ENCODE data around the gene TMPRSS7.

Gene TMPRSS7

DNA sequence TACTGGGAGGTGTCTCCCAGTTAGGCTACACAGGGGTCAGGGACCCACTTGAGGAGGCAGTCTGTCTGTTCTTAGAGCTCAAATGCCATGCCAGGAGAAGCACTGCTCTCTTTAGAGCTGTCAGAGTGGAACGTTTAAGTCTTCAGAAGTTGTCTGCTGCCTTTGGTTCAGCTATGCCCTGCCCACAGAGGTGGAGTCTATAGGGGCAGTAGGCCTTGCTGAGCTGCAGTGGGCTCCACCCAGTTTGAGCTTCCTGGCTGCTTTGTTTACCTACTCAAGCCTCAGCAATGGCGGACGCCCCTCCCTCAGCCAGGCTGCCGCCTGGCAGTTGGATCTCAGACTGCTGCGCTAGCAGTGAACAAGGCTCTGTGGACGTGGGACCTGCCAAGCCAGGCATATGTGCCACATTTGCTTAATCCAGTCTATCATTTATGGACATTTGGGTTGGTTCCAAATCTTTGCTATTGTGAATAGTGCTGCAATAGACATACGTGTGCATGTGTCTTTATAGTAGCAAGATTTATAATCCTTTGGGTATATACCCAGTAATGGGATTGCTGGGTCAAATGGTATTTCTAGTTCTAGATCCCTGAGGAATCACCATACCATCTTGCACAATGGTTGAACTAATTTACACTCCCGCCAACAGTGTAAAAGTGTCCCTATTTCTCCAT is 38.0 kb downstream of the TMPRSS7 start:
- DNase-seq, result peak; percentile 28 to 68 (median 53)

GRCh38 chr3:112074006-112074405 is 39.5 kb downstream of the TMPRSS7 start:
- no peak for DNase-seq

DNA sequence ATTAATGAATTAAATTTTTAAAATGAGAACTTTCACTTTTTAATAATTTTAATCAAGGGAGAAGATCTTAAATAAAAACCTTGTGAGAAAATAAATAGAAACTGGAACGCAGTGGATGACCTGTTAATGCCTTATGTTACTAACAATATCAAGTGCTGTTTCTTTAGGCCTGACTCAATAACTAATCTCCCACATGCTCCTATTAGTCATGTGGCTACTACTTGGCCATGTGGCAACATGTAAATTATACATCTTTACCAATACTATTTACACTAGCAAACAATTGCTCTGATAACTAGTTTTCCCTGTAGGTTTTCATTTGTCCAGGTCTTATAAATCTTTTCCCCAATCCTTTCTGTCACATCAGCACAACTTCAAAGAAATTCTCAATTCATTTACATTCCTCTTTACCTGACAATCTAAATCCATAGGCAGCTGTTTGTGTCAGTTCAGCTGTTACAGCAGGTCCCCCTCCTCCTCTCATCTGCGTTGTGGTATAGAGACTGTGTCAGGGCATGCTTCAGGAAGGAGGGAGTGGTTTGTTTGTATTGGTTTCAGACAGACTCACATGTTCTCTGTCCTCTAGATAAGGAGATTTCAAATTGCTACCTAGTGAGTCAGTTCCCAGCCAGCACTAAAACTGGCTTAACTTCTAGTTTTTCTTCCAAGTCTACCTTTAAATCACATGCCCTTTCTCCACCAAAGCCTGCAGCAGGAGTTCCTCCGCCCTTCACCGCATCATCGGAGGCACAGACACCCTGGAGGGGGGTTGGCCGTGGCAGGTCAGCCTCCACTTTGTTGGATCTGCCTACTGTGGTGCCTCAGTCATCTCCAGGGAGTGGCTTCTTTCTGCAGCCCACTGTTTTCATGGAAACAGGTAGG is 40.3 kb downstream of the TMPRSS7 start:
- DNase-seq, result peak in 1 of 5 donors; percentile 66

- no peak for DNase-seq
Measured at GRCh38 chr3:112078125-112079083, 43.9 kb downstream of the TMPRSS7 start.

GRCh38 chr3:112083239-112083638 is 48.7 kb downstream of the TMPRSS7 start:
- DNase-seq, result no peak

DNA sequence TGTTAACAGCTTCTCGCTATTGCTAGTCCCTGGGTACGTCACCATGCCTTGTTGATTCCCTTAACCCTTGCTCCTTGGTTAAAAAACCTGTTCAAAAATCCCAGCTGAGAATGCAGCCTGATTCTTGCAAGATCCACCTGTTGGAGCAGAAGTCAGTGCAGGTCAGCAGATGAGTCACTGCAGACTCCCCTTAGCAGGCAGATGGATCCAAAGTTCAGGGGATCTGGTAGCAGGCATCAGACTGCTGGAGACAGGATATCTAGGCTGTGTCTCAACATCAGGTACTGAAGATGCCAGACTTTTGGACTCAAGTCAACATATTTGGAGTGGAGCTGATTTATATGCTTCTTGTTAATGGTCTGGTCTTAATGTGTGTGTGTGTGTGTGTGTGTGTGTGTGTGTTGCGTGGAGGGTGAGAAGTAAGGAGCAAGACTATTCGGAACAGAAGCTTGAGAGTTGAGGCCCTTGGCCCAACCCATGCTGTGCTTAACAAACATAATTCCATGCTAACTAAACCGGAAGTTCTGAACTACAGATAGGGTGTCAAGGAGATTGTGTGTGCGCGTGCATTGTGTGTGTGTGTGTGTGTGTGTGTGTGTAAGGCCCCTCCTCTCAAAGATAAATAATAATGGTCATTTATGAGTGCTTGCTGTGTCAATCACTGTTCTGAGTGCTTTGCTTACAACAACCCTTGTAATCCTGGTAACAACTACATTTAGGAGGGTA is 50.6 kb downstream of the TMPRSS7 start:
- DNase-seq, result no peak

DNA sequence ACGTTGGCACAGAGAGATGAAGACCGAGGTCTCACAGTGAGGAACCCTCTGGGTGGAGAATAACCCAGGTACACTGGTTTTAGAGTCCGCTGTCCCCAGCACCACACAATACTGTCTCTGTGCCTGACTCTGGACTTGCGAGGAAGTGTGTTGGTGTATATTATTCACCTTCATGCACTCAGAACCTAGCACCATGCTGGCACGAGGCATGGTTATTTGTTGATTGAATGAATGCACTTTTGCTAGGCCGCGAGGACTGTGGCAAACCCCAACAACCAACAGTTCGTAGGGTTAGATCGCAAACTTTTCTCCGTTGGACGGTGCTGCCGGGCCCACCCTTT is 51.2 kb downstream of the TMPRSS7 start:
- DNase-seq, result no peak

DNA sequence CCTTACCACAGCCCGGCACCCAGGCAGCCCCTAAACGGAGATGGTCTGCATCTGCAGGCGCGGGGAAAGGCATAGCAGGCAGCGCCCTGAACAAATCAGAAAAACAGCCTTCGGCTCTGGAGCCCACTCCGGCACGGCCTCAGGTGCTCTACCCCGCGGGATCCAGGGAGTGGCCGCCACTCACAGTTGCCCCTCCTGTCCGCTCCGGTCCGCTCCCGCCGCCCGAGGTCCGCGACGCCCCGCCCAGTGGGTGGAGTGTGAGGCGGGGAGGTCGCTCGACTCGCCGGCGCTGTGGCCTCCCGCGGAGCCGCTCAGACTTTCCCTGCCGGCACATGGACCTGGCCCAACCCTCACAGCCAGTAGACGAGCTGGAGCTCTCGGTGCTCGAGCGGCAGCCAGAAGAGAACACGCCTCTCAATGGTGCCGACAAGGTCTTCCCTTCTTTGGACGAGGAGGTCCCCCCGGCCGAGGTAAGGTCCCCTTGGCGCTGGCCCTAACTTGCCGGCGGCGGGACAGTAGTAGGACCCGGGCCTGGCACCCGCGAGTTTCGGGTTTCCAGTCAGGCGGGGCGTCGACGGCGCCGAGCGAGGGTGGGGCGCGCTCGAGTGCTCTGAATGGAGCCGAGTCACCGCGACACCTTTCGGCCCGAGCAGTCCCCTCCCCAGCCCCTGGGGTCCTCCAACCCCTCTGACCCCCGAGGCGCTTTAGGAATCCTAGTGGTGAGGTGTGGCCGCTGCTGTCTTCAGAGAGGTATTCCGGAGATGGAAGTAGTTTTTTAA is 51.7 kb downstream of the TMPRSS7 start, which contains the start of gene C3orf52:
C3orf52 (plus strand) TSS at position 314 of the 779 bp plus-strand sequence; CDS start at position 333, 19 bp downstream.
- DNase-seq, result peak; percentile 22 to 66 (median 44)

GRCh38 chr3:112086875-112087524 is 52.5 kb downstream of the TMPRSS7 start:
- DNase-seq, result no peak

DNA sequence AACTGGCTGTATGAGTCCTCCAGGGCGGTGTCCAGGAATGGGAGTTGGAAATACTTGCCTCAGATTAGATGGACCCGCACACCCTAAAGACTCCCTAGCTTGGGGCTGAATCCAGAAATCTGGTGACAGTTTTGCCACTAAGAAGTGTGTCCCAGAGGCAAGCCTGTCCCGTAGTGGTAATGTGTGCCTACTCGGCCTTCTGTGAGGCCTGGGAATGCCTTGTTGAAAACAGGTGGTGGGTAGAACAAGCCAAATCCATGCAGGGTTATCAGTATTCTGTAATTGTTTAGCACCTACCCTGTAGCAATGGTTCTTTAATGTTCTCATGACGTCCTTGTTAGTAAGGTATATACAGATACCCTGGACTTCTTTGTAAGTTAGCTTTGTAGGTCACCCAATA is 53.2 kb downstream of the TMPRSS7 start:
- DNase-seq, result no peak

- DNase-seq, result no peak
Measured at GRCh38 chr3:112088944-112089343, 54.4 kb downstream of the TMPRSS7 start.

- DNase-seq, result no peak
Measured at GRCh38 chr3:112089956-112090886, 55.7 kb downstream of the TMPRSS7 start.

DNA sequence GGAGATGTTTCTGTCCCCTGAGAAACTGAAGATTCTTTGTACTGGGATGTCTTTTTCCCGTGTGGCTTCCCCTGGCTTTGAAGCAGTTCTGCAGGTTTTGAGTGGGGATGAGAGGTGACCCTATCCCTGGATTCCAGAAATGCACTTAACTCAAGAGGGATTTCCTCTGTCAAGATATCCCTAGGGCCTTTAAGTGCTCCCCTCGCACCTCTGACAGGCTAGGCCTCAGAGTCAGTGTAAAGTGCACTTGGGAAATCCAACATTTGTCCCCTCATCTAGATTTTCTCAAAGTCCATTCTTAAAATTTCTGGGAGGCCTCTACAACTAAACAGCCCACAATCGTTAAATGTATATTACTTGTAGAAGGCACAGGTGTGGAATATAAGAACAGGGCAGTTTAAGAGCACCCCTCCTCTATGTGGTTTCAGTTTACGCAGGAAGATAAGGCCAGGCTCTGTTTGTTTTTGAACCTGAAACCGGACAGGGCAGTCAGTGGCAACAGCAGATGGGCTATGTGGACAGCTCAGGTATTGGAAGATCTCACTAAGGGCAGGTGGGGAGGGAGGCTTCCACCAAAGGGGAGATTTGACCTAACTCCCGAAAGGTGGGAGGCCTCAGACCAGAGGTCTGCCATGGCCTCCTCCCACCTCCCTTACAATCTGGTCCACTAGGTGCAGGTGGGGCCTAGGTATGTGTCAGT is 56.5 kb downstream of the TMPRSS7 start:
- DNase-seq, result no peak

- no peak for DNase-seq
Measured at GRCh38 chr3:112092496-112093179, 58.1 kb downstream of the TMPRSS7 start.

DNA sequence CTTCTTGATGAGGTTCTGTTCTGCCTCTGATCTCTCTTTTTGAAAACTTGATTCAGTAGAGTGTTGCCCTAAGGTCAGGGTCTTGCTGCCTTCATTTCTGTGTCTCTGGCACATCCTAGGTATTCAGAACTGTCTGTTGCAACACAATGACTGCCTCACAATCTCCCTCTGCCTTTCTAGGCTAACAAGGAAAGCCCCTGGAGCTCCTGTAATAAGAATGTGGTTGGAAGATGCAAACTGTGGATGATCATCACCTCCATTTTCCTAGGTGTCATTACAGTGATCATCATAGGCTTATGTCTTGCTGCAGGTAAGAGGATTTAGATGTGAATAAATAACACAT is 58.6 kb downstream of the TMPRSS7 start:
- DNase-seq, result no peak

DNA sequence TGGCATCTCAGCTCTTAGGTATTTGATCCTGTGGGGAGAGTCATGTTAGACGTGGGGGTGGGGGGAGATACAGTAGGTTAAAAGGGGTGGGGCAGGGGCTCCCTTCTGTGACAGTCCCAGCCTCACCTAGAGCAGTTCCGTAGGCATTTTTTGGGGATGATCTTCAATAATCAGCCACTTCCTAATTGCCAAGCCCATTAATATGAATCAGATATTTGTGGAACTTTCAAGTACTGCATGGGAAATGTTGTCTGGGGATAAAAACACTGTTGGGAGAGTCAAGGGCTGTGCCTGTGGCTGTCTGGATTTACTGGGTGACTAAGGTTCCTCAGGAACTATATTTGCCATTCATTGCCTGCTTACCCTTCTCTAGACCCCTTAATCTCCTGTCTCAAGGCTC is 61.2 kb downstream of the TMPRSS7 start:
- DNase-seq, result no peak

GRCh38 chr3:112096176-112096575 is 61.6 kb downstream of the TMPRSS7 start:
- DNase-seq, result no peak

DNA sequence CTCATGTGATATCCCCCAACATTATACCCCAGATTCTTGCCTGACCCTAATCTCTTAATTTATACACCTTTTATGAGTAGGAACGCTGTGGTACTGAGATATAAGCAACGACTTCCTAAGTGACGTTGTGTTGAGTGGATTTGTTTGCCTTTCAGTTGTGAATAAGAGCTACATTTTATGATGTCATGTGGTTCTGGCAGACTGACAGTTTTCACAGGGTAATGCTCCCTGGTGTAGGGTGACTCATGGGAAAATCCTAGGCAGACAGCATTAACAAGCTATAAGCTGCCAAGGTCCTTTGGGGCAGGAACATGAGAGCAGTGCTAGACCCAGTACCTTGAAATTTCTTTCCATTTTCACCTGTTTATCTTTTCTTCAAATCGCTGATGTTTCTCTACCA is 62.8 kb downstream of the TMPRSS7 start:
- DNase-seq, result no peak

- no peak for DNase-seq
Measured at GRCh38 chr3:112101916-112102315, 67.4 kb downstream of the TMPRSS7 start.
